KMS-11 (cell line): ENCODE results near the gene PLA2G3.

ENCODE experiments used
- H2AFZ ChIP-seq: fragments of 200-600 bp; sonication (generic); 2 replicates; pipeline ENCODE4 v1.6.1; 2016; ENCODE audit warnings: antibody characterized with exemption, mixed run types, low read depth
- H3K27ac ChIP-seq: fragments of 200-600 bp; sonication (generic); 2 replicates; pipeline ENCODE4 v1.6.1; 2016; ENCODE audit warnings: mild to moderate bottlenecking, mixed run types
- H3K27me3 ChIP-seq: fragments of 200-600 bp; sonication (generic); 2 replicates; pipeline ENCODE4 v1.6.1; 2017; ENCODE audit warnings: mild to moderate bottlenecking, low read depth, mixed run types, moderate library complexity; ENCODE audit not compliant: insufficient read depth
- H3K36me3 ChIP-seq: fragments of 200-600 bp; sonication (generic); 2 replicates; pipeline ENCODE4 v1.6.1; 2017; ENCODE audit warnings: mild to moderate bottlenecking, mixed run types; ENCODE audit not compliant: insufficient read depth
- H3K4me1 ChIP-seq: fragments of 200-600 bp; sonication (generic); 2 replicates; pipeline ENCODE4 v1.6.1; 2016; ENCODE audit warnings: mild to moderate bottlenecking, low read depth, mixed run types; ENCODE audit not compliant: poor library complexity, severe bottlenecking
- H3K4me2 ChIP-seq: fragments of 200-600 bp; sonication (generic); 2 replicates; pipeline ENCODE4 v1.7.0; 2016; ENCODE audit warnings: mild to moderate bottlenecking, mixed run types
- H3K4me3 ChIP-seq: fragments of 200-600 bp; sonication (generic); IDR thresholded peaks from 2 replicates; pipeline ENCODE4 v1.6.1; 2017; ENCODE audit warnings: low read depth, low read length, mixed read lengths; ENCODE audit not compliant: insufficient read depth
- H3K79me2 ChIP-seq: fragments of 200-600 bp; sonication (generic); 2 replicates; pipeline ENCODE4 v1.6.1; 2016; ENCODE audit warnings: low read depth, mixed run types; ENCODE audit not compliant: insufficient read depth
- H3K9ac ChIP-seq: fragments of 200-600 bp; sonication (generic); 2 replicates; pipeline ENCODE4 v1.6.1; 2016; ENCODE audit warnings: mild to moderate bottlenecking, mixed run types
- H4K20me1 ChIP-seq: fragments of 200-600 bp; sonication (generic); 2 replicates; pipeline ENCODE4 v1.6.1; 2016; ENCODE audit warnings: mild to moderate bottlenecking, mixed run types; ENCODE audit not compliant: insufficient read depth
- CTCF ChIP-seq: fragments of 200-600 bp; sonication (generic); conservative IDR thresholded peaks from 2 replicates; pipeline ENCODE4 v1.6.1; 2017; ENCODE audit warnings: low read depth, mild to moderate bottlenecking, antibody characterized with exemption, low read length, moderate library complexity, mixed read lengths

The PLA2G3 gene

GRCh38 chr22:31138126-31138525, 2.2 kb downstream of the PLA2G3 start:
- H3K4me1 ChIP-seq: no peaks in the 10 kb centered on the region
- no peak overlapping the region for H3K4me2 ChIP-seq
- no peaks in the 10 kb centered on the region for H3K79me2 ChIP-seq
- no peaks in the 10 kb centered on the region; the same call in 1 of the 2 replicates for H3K27me3 ChIP-seq
- H3K4me3 ChIP-seq: no peak overlapping the region
- peak overlapping the region; percentile 34; the same call in 1 of the 2 replicates for H2AFZ ChIP-seq
- H3K27ac ChIP-seq: no peak overlapping the region
- no peak overlapping the region for H3K9ac ChIP-seq
- no peaks in the 10 kb centered on the region for H3K36me3 ChIP-seq
- no peak for TF ChIP-seq CTCF
- H4K20me1 ChIP-seq: no peaks in the 10 kb centered on the region

- no peak overlapping the region for H2AFZ ChIP-seq
- no peak for TF ChIP-seq CTCF
- no peak overlapping the region for H3K4me3 ChIP-seq
Observed at GRCh38 chr22:31137721-31138120, 2.6 kb downstream of the PLA2G3 start.

GRCh38 chr22:31136711-31137110, 3.6 kb downstream of the PLA2G3 start:
- H2AFZ ChIP-seq: no peak overlapping the region
- H3K9ac ChIP-seq: no peak overlapping the region
- no peak overlapping the region for H3K27ac ChIP-seq
- no peak overlapping the region for H3K4me3 ChIP-seq
- H3K79me2 ChIP-seq: no peaks in the 10 kb centered on the region
- H4K20me1 ChIP-seq: no peaks in the 10 kb centered on the region
- no peaks in the 10 kb centered on the region; the same call in 1 of the 2 replicates for H3K27me3 ChIP-seq
- H3K36me3 ChIP-seq: no peaks in the 10 kb centered on the region
- H3K4me2 ChIP-seq: no peak overlapping the region
- no peaks in the 10 kb centered on the region for H3K4me1 ChIP-seq
- no peak for TF ChIP-seq CTCF

More at GRCh38 chr22:31137721-31138120, 2.6 kb downstream of the PLA2G3 start:
- H3K36me3 ChIP-seq: no peaks in the 10 kb centered on the region
- no peaks in the 10 kb centered on the region for H3K4me1 ChIP-seq
- no peaks in the 10 kb centered on the region for H3K79me2 ChIP-seq
- no peaks in the 10 kb centered on the region; the same call in 1 of the 2 replicates for H3K27me3 ChIP-seq
- no peaks in the 10 kb centered on the region for H4K20me1 ChIP-seq
- H3K9ac ChIP-seq: no peak overlapping the region
- H3K4me2 ChIP-seq: no peak overlapping the region
- no peak overlapping the region for H3K27ac ChIP-seq

- H3K27me3 ChIP-seq: no peaks in the 10 kb centered on the region; the same call in 1 of the 2 replicates
- no peaks in the 10 kb centered on the region for H3K4me1 ChIP-seq
- no peak overlapping the region for H3K4me2 ChIP-seq
- no peak for TF ChIP-seq CTCF
- no peaks in the 10 kb centered on the region for H4K20me1 ChIP-seq
- no peak overlapping the region for H2AFZ ChIP-seq
- H3K79me2 ChIP-seq: no peaks in the 10 kb centered on the region
- H3K27ac ChIP-seq: no peak overlapping the region
- H3K36me3 ChIP-seq: no peaks in the 10 kb centered on the region
- H3K9ac ChIP-seq: no peak overlapping the region
- H3K4me3 ChIP-seq: no peak overlapping the region
Observed at GRCh38 chr22:31136155-31136554, 4.2 kb downstream of the PLA2G3 start.
